ENCODE results near the gene AGA. TPM values are rescaled to one million over a fixed set of nuclear protein-coding genes. Genes with fewer than 3 reads are reported as not detected.

Gene AGA
- total and polyA plus RNA-seq, 10 of the 15 experiments (the other 5 are each of a cell fraction or from before 2014, with no cell fraction given) = 17.1 to 37.6 (median 24.5) TPM

DNA sequence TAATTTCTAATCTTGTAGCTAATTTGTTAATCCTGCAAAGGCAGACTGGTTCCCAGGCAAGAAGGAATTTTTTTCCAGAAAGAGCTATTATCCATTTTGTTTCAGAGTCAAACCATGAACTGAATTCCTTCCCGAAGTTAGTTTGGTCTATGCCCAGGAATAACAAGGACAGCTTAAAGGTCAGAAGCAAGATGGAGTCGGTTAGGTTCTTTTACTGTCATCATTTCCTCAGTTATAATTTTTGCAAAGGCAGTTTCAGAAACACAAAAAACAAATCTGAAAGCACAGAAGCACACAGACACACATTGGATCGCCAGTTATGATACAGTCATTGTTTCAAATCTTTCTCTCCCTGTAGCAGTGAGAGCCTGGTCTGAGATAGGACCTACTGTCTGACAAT, 37.9 kb downstream of the AGA start:
- SMC1A ChIA-PET (ENCODE audit: uncharacterized antibody, unreplicated experiment) = interaction anchor here (1.0 kb wide), 1 partner anchor 165 kb away, joined by 3 read pairs; no protein-coding TSS in a partner anchor
- H3K9me3 ChIP-seq (replicated peaks; ENCODE audit: control insufficient read depth, insufficient read depth, low read length) = no peaks in the 10 kb centered on the region
- POLR2A ChIA-PET = no interaction called here
- H3K27me3 ChIP-seq (replicated peaks in 1 of 2; ENCODE audit: control insufficient read depth in 2 of 2, insufficient read depth in 2 of 2, low read length in 1 of 2) = no peaks in the 10 kb centered on the region
- H3K9ac ChIP-seq (ENCODE audit: control insufficient read depth, insufficient read depth, low read length) = no peak overlapping the region
- no peak for DNase-seq (ENCODE audit: low read depth, low spot score)
- no peak overlapping the region for H3K4me2 ChIP-seq (ENCODE audit: control insufficient read depth, insufficient read depth)
- no peak overlapping the region for H3K27ac ChIP-seq (ENCODE audit: control insufficient read depth, insufficient read depth)
- H3K4me3 ChIP-seq = no peak overlapping the region
- no peak for FAIRE-seq
- no peak overlapping the region for H2AFZ ChIP-seq (ENCODE audit: control insufficient read depth, low read depth, low read length)
- H3K36me3 ChIP-seq (ENCODE audit: control insufficient read depth in 2 of 2, insufficient read depth in 2 of 2, low read length in 1 of 2) = no peaks in the 10 kb centered on the region
- H3K79me2 ChIP-seq (ENCODE audit: control insufficient read depth, insufficient read depth, low read length) = no peaks in the 10 kb centered on the region
- intact Hi-C loops (cut with micrococcal nuclease; ENCODE audit: unreplicated experiment) (no loop called here), in situ Hi-C loops (cut with MboI) (no loop called here)
- WGBS (ENCODE audit: insufficient coverage, insufficient replicate concordance, low lambda C conversion rate, missing lambda C conversion rate) = 36% methylated on average over 3 of the region's 3 CpGs
- H3K4me1 ChIP-seq (ENCODE audit: control insufficient read depth, insufficient read depth, low read length) = no peaks in the 10 kb centered on the region
- no peaks in the 10 kb centered on the region for H4K20me1 ChIP-seq (ENCODE audit: control insufficient read depth, insufficient read depth)
- RAD21 ChIA-PET (ENCODE audit: unreplicated experiment) = no interaction called here
- BruUV-seq (replicated peaks) = no TSS peak
- TF ChIP-seq, protein P1, sequence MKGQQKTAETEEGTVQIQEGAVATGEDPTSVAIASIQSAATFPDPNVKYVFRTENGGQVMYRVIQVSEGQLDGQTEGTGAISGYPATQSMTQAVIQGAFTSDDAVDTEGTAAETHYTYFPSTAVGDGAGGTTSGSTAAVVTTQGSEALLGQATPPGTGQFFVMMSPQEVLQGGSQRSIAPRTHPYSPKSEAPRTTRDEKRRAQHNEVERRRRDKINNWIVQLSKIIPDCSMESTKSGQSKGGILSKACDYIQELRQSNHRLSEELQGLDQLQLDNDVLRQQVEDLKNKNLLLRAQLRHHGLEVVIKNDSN (IDR thresholded peaks at IDR 0.05; ENCODE audit: borderline replicate concordance, extremely low read length, insufficient read depth, low read depth, low read length) = no peak
- TF ChIP-seq, protein P2, sequence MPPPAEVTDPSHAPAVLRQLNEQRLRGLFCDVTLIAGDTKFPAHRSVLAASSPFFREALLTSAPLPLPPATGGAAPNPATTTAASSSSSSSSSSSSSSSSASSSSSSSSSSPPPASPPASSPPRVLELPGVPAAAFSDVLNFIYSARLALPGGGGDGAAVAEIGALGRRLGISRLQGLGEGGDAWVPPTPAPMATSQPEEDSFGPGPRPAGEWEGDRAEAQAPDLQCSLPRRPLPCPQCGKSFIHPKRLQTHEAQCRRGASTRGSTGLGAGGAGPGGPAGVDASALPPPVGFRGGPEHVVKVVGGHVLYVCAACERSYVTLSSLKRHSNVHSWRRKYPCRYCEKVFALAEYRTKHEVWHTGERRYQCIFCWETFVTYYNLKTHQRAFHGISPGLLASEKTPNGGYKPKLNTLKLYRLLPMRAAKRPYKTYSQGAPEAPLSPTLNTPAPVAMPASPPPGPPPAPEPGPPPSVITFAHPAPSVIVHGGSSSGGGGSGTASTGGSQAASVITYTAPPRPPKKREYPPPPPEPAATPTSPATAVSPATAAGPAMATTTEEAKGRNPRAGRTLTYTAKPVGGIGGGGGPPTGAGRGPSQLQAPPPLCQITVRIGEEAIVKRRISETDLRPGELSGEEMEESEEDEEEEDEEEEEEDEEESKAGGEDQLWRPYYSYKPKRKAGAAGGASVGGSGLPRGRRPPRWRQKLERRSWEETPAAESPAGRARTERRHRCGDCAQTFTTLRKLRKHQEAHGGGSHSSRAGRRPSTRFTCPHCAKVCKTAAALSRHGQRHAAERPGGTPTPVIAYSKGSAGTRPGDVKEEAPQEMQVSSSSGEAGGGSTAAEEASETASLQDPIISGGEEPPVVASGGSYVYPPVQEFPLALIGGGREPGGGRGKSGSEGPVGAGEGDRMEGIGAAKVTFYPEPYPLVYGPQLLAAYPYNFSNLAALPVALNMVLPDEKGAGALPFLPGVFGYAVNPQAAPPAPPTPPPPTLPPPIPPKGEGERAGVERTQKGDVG (CRISPR knock-in tag; IDR thresholded peaks at IDR 0.05) = no peak
- TF ChIP-seq, protein P3, sequence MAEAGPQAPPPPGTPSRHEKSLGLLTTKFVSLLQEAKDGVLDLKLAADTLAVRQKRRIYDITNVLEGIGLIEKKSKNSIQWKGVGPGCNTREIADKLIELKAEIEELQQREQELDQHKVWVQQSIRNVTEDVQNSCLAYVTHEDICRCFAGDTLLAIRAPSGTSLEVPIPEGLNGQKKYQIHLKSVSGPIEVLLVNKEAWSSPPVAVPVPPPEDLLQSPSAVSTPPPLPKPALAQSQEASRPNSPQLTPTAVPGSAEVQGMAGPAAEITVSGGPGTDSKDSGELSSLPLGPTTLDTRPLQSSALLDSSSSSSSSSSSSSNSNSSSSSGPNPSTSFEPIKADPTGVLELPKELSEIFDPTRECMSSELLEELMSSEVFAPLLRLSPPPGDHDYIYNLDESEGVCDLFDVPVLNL (IDR thresholded peaks at IDR 0.05; ENCODE audit: low read depth, low read length) = no peak
- TF ChIP-seq NR2C2 (IDR thresholded peaks at IDR 0.05; ENCODE audit: borderline replicate concordance, control insufficient read depth, insufficient read length, low read depth) (no peak), YY1 (IDR thresholded peaks at IDR 0.05; ENCODE audit: low read depth, low read length) (no peak), NR2F1 (conservative IDR thresholded peaks at IDR 0.05) (no peak)
- no peak for ATAC-seq
- CTCF ChIA-PET = interaction anchor here (1.0 kb wide), 1 partner anchor 65 kb away, joined by 4 read pairs; no protein-coding TSS in a partner anchor
